GM19438 (cell line): ENCODE data around the gene ERMAP.
"Not testable (repeated sequence)": the region's sequence is repeated elsewhere in the genome, so short reads cannot be mapped to it uniquely, and the experiment has no call there.

Experiments used
- ATAC-seq: cut with Tn5 transposase; IDR thresholded peaks from one replicate; pipeline ENCODE4 v1.9.1; 2021; ENCODE audit warnings: low read depth; ENCODE audit not compliant: unreplicated experiment

The ERMAP gene

GRCh38 chr1:42841440-42842147, 24.7 kb downstream of the ERMAP start:
- no peak for ATAC-seq

DNA sequence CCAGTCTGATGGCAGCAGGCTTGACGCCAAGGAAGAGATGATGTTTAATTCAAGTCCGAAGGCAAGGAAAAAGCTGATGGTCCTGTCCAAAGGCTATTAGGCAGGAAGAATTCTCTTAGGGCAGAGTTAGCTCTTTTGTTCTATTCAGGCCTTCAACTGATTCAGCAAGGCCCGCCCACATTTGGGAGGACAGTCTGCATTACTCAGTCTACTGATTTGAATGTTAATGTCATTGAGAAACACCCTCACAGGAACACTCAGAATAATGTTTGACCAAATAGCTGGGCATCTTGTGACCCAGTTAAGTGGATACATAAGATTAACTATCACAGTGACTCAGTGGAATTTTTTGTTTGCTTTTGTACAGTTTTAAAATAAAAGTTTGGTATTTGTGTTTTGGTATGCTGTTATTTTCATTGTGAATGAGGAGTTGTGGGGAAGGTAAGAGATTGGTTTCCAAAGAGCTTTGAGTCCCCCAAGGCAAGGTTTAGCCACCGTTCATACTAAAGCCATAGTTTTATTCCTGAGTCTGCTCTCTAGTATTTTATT, 27.7 kb downstream of the ERMAP start:
- ATAC-seq: no peak

- ATAC-seq: no peak
Measured at GRCh38 chr1:42845193-42845592, 28.3 kb downstream of the ERMAP start.

GRCh38 chr1:42845866-42846256, 28.9 kb downstream of the ERMAP start:
- peak; percentile 18 for ATAC-seq

DNA sequence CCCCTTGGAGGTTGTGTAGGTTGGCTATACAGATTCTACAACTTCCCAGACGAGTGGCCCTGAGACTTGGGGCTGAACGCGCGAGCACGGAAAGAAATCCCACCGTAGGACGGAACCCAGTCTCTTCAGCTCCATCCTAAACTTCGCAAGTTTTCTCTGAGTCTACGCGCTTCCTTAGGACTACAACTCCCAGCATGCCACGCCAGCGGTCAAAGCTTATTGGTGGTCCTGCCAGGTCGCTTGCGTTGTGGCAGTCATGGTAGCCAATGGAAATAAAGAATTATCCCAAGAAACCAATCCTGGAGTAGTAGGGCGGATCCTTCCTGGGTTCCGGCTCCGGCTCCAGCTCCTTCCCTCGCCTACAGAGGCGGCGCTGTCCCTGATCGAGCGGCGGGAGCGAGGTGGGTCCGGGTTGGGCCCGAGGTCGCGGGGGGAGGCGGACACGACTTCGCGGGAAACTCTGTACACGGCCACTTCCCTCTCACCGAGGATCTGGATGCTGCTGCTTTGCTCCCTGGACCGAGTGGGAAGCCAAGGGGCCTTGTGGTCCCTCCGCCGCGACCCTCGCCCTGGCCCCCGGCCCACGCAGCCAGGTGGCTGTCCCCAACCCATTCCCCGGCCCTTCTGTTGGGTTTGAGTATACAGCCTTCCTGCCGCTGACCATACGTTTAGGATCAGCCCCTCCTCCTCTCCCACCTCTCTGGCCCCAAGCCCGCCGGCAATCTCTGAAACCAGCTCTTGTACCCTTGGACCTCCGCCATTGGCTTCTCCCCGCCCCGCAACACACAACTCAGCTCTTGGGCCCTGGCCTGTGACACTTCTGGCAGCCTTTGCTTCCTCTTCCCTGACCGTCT, 29.6 kb downstream of the ERMAP start, which contains the start of gene ZNF691:
ZNF691 (plus strand) TSS at position 357 of the 854 bp plus-strand sequence. CDS start 3,046 bp downstream, outside the sequence.
- peak; percentile 89 for ATAC-seq

DNA sequence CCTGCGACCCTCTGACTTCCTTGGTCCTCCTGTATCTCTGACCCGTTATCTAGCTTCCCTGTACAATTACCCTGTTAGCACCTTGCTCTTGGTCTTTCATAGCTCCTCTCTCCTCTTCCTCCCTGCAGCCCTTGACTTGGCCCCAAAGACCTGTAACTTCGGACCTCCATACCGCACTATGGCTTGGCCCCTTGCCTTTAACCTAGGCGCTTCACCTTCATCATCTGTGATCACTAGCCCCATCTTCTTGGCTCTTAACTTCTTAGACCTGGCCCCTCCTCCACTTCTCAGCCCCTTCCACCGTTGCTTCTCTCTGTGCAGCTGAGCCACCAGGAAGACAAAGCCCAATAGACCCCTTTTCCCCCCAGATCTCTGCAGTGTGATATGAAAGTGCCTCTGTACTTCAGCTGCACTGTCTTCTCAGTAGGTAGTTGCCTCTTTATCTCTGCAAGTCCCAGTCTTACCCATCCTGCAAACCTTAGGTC, 30.2 kb downstream of the ERMAP start:
- no peak for ATAC-seq

DNA sequence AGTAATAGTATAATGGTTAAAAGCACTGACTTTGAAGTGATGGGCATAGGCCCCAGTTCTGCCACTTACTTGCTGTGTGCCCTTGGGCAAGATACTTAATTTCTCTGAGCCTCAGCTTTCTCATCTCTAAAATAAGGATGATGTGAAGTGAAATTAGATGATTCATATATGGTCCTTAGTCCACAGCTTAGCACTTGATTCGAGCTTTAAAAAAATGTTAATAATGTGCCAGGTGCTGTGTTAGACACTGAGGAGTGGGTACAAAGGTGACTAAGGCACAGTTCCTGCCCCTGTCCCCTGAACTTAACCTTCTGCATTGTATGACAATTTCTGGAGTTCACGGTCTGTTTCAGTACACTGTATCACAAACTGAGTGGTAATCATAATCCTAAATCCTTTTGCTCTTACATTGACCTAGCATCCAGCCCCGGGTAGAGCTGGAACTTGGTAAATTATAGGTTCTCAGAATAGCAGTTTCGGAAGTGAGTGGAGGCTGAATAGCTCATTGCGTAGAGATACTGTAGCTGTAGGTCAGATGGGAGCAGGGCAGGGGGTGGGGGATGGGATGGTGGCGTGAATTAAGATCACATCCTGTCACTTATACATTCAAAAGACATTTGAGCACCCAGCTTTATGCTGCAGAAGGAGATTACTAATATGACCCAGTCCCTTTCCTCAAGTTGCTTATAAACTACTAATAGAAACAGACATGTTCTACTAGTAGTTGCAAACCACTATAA, 31.0 kb downstream of the ERMAP start:
- no peak for ATAC-seq

DNA sequence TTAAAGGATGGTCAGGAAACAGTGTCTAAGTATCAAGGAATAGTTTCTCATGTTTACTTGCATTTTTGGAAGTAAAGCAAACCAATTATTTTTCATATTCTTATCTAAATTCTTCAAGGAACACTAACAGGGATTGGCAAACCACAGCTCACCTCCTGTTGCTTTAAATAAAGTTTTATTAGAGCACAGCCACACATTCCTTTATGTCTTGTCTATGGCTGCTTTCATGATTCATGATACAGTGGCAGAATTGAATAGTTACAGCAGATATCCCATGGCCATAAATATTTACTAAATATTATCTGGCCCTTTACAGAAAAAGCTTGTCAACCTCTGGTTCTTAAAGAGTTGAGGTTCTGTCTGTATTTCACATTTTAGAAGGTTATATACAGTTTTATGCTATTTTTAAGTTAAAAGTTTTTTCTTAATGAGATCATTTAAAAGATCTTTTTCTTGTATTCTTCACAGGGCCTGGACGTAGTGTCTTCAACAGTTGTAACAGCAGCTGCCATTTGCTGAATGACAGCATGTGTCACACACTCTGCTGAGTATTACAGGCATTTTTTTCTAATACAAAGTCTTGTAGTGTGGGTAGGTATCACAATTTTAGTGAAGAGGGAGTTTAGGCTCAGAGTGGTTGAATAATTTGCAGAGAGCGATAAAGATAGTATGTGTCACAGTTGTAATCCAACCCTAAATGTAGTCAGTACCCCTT, 32.1 kb downstream of the ERMAP start:
- no peak for ATAC-seq

DNA sequence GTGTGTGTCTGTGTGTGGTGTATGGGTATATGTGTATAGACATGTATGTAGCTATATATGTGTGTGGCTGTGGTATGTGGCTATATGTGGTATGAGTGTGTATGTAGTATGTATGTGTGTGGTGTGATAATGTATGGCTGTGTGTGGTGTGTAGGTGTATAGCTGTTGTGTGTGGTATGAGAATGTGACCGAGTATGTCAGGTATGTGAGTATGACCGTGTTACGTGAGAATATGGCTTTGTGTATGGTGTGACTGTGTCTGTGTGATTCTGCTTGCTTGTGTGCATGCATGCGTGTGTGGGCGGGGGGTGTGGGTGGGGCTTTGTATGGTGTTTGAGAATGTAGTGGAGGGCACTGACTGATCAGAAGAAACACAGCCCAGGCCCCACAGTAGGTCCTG, 33.0 kb downstream of the ERMAP start:
- no peak for ATAC-seq

GRCh38 chr1:42851420-42851819, 34.5 kb downstream of the ERMAP start:
- no peak for ATAC-seq

DNA sequence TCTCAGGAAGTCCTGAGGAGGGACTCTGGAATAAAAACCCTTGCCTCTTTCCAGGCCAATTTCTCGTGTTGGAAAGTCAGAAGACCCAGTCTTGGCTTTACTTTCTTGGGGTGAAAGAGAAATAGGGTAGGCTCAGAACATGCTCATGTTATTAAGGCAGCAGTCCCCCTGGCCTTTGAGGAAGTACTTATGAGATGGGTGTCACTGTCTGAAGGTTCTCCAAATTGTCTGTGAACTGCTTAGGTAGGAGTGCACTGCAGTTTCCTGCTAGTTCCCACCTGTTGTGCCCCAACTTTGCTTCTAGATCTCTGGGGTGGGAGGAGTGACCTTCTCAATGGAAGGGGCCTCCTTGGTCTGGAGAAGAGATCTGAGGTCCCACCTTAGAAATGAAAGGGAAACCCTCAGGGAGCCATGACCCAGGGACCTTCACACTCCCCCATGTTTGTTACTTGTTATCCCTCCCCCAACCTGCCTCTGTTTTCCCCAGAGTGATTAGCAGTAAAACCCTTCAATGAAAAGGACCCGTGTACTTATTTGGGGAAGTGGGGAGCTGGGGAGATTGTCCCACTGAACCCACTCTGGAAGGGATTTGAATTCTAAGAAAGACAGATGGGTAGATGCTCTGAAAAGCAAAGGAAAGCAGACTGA, 35.2 kb downstream of the ERMAP start:
- ATAC-seq: no peak

DNA sequence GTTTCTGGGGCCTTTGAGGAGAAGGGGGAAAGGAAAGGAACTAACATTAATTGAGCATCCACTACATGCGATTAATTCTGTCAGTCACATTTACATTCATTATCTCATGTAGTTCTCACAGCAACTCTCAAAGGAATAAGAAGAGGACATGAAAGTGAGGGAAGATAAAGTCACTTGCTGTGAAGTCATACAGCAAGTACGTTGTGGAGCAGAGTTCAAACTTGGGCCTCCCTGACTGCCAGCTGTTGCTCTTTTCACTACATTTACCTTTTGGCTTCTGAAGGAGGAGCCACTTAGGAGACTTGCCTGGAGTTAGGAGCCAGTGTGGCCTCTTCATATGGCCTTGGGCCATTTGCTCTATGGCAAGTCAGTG, 35.7 kb downstream of the ERMAP start:
- no peak for ATAC-seq

DNA sequence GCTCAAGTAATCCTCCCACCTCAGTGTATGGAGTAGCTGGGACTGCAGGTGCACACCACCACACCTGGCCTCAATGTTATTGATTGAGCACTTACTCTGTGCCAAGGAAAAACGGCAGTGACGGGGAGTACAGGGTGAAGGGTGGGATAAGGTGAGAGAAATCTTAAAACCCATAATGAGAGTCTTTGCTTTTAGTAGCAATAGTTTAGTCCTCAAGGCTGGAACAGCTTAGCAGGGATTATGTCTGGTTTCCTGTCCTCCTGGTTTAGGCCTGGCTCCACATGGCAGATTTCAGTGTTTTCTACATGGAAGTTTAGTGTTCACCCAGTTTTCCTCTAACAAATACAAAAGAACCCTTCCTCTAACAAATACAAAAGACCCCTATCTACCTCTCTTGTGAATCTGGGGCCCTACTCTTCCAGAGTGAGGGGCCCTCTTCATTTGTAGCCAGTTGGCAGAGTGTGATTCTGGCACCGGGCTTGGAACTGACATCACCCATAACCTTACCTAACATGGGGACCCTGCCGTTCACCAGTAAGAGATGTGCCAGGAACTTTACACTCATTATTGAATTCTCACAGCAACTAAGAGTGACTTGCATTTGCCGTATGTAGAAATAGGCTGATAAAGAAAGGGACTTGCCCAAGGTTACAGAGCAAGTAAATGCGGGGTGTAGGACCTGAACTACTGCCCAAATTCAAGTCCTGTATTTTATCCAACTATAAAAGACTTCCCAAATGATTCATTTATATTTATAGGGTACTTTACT, 36.4 kb downstream of the ERMAP start:
- ATAC-seq: no peak

DNA sequence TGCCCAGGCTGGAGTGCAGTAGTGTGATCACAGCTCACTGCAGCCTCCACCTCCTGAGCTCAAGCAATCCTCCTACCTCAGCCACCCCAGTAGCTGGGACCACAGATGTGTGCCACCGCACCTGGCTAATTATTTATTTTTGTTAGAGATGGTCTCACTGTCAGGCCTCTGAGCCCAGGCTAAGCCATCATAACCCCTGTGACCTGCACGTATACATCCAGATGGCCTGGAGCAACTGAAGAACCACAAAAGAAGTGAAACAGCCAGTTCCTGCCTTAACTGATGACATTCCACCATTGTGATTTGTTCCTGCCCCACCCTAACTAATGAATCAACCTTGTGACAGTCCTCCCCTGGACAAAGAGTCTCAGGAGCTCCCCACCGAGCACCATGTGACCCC, 39.6 kb downstream of the ERMAP start:
- ATAC-seq: not testable (repeated sequence)

DNA sequence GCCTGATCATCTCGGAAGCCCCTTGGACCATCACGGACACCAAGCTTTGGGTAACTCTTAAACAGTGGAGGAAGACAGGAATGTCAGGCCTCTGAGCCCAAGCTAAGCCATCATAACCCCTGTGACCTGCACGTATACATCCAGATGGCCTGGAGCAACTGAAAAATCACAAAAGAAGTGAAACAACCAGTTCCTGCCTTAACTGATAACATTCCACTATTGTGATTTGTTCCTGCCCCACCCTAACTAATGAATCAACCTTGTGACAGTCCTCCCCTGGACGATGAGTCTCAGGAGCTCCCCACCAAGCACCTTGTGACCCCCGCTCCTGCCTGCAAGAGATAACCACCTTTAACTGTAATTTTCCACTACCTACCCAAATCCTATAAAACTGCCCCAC, 42.4 kb downstream of the ERMAP start:
- not testable (repeated sequence) for ATAC-seq

GRCh38 chr1:42860339-42861013, 43.6 kb downstream of the ERMAP start:
- ATAC-seq: no peak

DNA sequence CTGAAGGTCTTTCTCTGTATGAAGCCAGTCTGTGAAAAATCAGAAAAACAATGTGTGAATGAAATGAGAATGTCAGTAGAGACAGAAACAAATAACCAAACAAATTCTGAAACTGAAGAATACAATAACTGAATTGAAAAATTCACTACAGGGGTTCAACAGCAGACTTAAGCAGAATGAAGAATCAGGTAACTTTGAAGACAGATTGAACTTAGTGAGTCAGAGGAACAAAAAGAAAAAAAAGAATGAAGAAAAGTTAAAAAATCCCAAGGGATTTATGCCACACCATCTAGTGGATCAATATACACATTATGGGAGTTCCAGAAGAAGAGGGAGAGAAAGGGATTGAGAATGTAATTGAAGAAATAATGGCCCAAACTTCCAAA, 44.1 kb downstream of the ERMAP start:
- ATAC-seq: no peak

DNA sequence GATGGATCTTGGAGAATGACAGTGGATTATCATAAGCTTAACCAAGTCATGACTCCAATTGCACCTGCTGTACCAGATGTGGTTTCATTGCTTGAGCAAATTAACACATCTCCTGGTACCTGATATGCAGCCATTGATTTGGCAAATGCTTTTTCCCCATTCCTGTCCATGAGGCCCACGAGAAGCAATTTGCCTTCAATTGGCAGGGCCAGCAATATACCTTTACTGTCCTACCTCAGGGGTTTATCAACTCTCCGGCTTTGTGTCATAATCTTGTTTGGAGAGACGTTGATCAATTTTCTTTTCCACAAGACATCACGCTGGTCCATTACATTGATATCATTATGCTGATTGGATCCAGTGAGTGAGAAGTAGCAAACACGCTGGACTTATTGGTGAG, 49.6 kb downstream of the ERMAP start:
- ATAC-seq: no peak
